ENCODE measurements around the gene NRGN. TPM values are rescaled to one million over a fixed set of nuclear protein-coding genes. Genes with fewer than 3 reads are reported as not detected.

The NRGN gene
- total RNA-seq, 6 experiments from 2014 or later = 0.43 to 4.6 (median 1.4) TPM; not detected in 1

- TF ChIP-seq CTCF (IDR thresholded peaks at IDR 0.05) (no peak), POLR2A (IDR thresholded peaks at IDR 0.05) (no peak)
- intact Hi-C loops (cut with DNase I) = loop anchor here (5.0 kb wide), 1 partner anchor 90 kb away; the partner anchor contains the start of genes SIAE (in 2 of the 2) and SPA17 (in 2 of the 2)
- Histone ChIP-seq H3K9me3 (no peaks in the 10 kb centered on the region), H3K4me3 (peak overlapping the region; percentile 53 to 55 (median 54)), H3K27ac (peak overlapping the region; percentile 29 to 53 (median 36)), H3K36me3 (peaks cover 0 to 14% (median 0%) of the 10 kb centered on the region in 4 donors), H3K4me1 (peaks cover 0 to 29% (median 5%) of the 10 kb centered on the region in 4 donors), H3K27me3 (peaks cover 0 to 25% of the 10 kb centered on the region in 2 donors)
- WGBS (ENCODE audit: insufficient coverage, low coverage, low lambda C conversion rate, missing lambda C conversion rate) = 0% methylated on average over 16 of the region's 45 CpGs
- ATAC-seq (peak in 3 of 4 donors; percentile 4 to 16 (median 6)), DNase-seq (no peak)
These were observed 22.9 kb downstream of the NRGN start for GRCh38 chr11:124762624-124763155.

- intact Hi-C loops (cut with DNase I) = loop anchor here (5.0 kb wide), 1 partner anchor 91 kb away; the partner anchor contains the start of genes SIAE (in 2 of the 2) and SPA17 (in 2 of the 2)
These were observed 23.6 kb downstream of the NRGN start for GRCh38 chr11:124763156-124763947.

GRCh38 chr11:124766156-124766555 is 26.4 kb downstream of the NRGN start:
- Histone ChIP-seq H3K4me3 (no peak overlapping the region), H3K27me3 (peaks cover 0 to 6% of the 10 kb centered on the region in 2 donors), H3K27ac (no peak overlapping the region), H3K9me3 (no peaks in the 10 kb centered on the region), H3K36me3 (peaks cover 0 to 14% (median 0%) of the 10 kb centered on the region in 4 donors), H3K4me1 (peaks cover 0 to 12% (median 3%) of the 10 kb centered on the region in 4 donors)
- TF ChIP-seq POLR2A (IDR thresholded peaks at IDR 0.05) (no peak), CTCF (IDR thresholded peaks at IDR 0.05) (no peak)
- 73% methylated on average over 2 of the region's 2 CpGs for WGBS (ENCODE audit: insufficient coverage, low coverage, low lambda C conversion rate, missing lambda C conversion rate)
- intact Hi-C loops (cut with DNase I) = no loop called here
- DNase-seq (no peak), ATAC-seq (no peak)

More at GRCh38 chr11:124763156-124763947, 23.6 kb downstream of the NRGN start:
- ATAC-seq = peak; percentile 46 to 68 (median 55)
- Histone ChIP-seq H3K27me3 (peaks cover 0 to 25% of the 10 kb centered on the region in 2 donors), H3K36me3 (peaks cover 0 to 14% (median 0%) of the 10 kb centered on the region in 4 donors), H3K9me3 (no peaks in the 10 kb centered on the region), H3K4me3 (peak overlapping the region; percentile 53 to 55 (median 54)), H3K27ac (peak overlapping the region in 2 of 3 donors; percentile 29 to 53), H3K4me1 (peaks cover 0 to 26% (median 5%) of the 10 kb centered on the region in 4 donors)
- TF ChIP-seq CTCF (IDR thresholded peaks at IDR 0.05) (peak; percentile 67 to 73 (median 70)), POLR2A (IDR thresholded peaks at IDR 0.05) (no peak)
- 4% methylated on average over 20 of the region's 21 CpGs for WGBS (ENCODE audit: insufficient coverage, low coverage, low lambda C conversion rate, missing lambda C conversion rate)
- peak; percentile 82 to 88 (median 85) for DNase-seq

- no peaks in the 10 kb centered on the region for H3K9me3 ChIP-seq
- TF ChIP-seq POLR2A (IDR thresholded peaks at IDR 0.05) (no peak), CTCF (IDR thresholded peaks at IDR 0.05) (no peak)
- no peak overlapping the region for H3K27ac ChIP-seq
- H3K27me3 ChIP-seq = no peaks in the 10 kb centered on the region
- ATAC-seq (no peak), DNase-seq (no peak)
- no peak overlapping the region for H3K4me3 ChIP-seq
- intact Hi-C loops (cut with DNase I) = no loop called here
- WGBS (ENCODE audit: insufficient coverage, low coverage, low lambda C conversion rate, missing lambda C conversion rate) = 89% methylated on average over 8 of the region's 8 CpGs
- H3K36me3 ChIP-seq = peaks cover 0 to 14% (median 0%) of the 10 kb centered on the region in 4 donors
- H3K4me1 ChIP-seq = no peaks in the 10 kb centered on the region
These were observed 29.2 kb downstream of the NRGN start for GRCh38 chr11:124768914-124769313.
